Subcutaneous adipose tissue (tissue), 4 donors: ENCODE measurements around the gene AEBP2. TPM values are rescaled to one million over a fixed set of nuclear protein-coding genes. Genes with fewer than 3 reads are reported as not detected.

Source experiments
- CTCF ChIP-seq: fragments of 450-650 bp; IDR thresholded peaks from one replicate; pipeline ENCODE4 v1.5.1; 2016; ENCODE audit warnings: low read depth, mild to moderate bottlenecking, control low read depth, antibody characterized with exemption, moderate library complexity
- total RNA-seq, 4 donors: library from RNA; depleted of rRNA; stranded (reverse); fragments of >200 nt; gene quantifications; one replicate each; pipeline ENCODE4 v1.1.0, GENCODE V29; 2016

The AEBP2 gene
- total RNA-seq, 4 donors from 2014 or later = 35.5 to 46.0 (median 41.7) TPM

- TF ChIP-seq CTCF = no peak
Observed at GRCh38 chr12:19464192-19464580, 24.9 kb downstream of the AEBP2 start.

- no peak for TF ChIP-seq CTCF
Observed at GRCh38 chr12:19465711-19466110, 26.4 kb downstream of the AEBP2 start.

- no peak for TF ChIP-seq CTCF
Observed at GRCh38 chr12:19474147-19474546, 34.9 kb downstream of the AEBP2 start.

DNA sequence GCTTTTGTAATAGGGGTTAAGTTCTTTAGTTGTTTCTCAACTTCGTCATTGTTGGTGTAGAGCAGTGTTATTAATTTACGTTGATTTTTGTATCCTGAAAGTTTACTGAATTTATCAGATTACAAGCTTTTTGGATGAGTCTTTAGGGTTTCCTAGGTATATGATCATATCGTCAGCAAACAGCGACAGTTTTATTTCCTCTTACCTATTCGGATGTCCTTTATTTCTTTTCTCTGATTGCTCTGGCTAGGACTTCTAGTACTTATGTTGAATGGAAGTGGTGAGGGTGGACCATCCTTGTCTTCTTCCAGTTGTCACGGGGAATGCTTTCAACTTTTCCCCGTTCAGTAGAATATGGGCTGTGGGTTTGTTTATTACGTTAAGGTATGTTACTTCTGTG is 37.8 kb downstream of the AEBP2 start:
- TF ChIP-seq CTCF = no peak

DNA sequence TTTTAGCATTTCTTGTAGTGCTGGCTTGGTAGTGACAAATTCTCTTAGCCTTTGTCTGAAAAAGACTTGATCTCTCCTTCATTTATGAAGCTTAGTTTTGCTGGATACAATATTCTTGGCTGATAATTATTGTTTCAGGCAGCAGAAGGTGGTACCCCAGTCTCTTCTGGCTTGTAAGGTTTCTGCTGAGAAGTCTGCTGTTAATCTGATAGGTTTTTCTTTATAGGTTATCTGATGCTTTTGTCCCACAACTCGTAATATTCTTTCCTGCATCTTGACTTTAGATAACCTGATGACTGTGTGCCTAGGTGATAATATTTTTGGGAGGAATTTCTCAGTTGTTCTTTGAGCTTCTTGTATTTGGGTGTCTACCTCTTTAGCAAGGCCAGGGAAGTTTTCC is 41.2 kb downstream of the AEBP2 start:
- no peak for TF ChIP-seq CTCF

DNA sequence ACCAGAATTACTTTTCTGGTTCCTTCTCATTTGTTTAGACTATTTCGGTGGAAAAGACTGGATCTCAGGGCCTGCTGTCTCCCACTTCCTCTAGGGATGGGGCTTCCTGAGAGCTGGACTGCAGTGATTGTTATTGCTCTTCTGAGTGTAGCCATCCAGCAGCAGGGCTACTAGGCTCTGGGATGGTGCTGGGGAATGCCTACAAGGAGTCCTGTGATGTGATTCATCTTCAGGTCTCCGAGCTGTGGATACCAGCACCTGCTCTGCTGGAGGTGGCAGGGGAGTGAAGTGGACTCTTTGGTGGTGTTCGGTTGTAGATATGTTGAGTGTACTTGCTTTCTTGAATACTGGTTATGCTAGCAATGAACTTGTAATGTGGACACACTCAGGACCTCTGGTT is 42.7 kb downstream of the AEBP2 start:
- TF ChIP-seq CTCF = no peak

- no peak for TF ChIP-seq CTCF
Observed at GRCh38 chr12:19482551-19483109, 43.3 kb downstream of the AEBP2 start.

DNA sequence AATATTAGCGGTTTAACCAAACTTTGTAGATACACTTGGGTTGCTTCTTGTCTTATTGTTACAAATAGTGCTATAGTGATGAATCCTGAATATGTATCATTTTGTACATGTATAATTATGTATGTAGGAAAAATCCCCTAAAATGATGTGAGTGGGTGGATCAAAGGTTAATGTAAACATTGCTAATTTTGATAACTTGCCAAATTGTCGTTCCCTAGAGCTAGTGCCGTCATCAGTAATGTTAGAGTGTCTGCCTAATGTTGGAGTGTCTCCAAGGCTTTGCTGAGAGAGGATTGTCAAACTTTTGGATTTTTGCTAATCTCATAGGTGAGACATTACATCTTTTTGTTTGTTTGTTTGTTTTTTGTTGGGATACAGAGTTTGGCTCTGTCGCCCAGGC is 44.4 kb downstream of the AEBP2 start:
- TF ChIP-seq CTCF = no peak
